ENCODE measurements around the gene MAST3. TPM values are rescaled to one million over a fixed set of nuclear protein-coding genes. Genes with fewer than 3 reads are reported as not detected.

The MAST3 gene
- total and polyA plus RNA-seq, 4 donors: 4.3 to 10.6 (median 6.7) TPM

GRCh38 chr19:18098891-18099622 is 1.5 kb downstream of the MAST3 start:
- 44% methylated on average over 34 of the region's 34 CpGs for WGBS
- no peak overlapping the region for H3K4me3 ChIP-seq (ENCODE audit: low read depth in 1 of 3, low read length in 3 of 3)
- no peak overlapping the region for H3K27ac ChIP-seq (ENCODE audit: low read depth in 1 of 2, low read length in 2 of 2)
- no peak overlapping the region for H3K9ac ChIP-seq (ENCODE audit: low read depth in 1 of 2, low read length in 2 of 2)
- no peaks in the 10 kb centered on the region for H3K27me3 ChIP-seq (ENCODE audit: control insufficient read depth in 4 of 4, insufficient read depth in 4 of 4, low read length in 3 of 4)
- no peaks in the 10 kb centered on the region for H3K9me3 ChIP-seq (ENCODE audit: control insufficient read depth in 4 of 4, low read length in 3 of 4)
- H3K4me1 ChIP-seq (ENCODE audit: control insufficient read depth in 4 of 4, insufficient read depth in 4 of 4, low read length in 3 of 4): peaks cover 5 to 30% (median 19%) of the 10 kb centered on the region in 4 donors
- peak; percentile 57 for DNase-seq (ENCODE audit: low spot score)
- TF ChIP-seq NR2F2 (IDR thresholded peaks at IDR 0.05): no peak
- TF ChIP-seq YY1 (IDR thresholded peaks at IDR 0.05): no peak
- TF ChIP-seq, protein P1, sequence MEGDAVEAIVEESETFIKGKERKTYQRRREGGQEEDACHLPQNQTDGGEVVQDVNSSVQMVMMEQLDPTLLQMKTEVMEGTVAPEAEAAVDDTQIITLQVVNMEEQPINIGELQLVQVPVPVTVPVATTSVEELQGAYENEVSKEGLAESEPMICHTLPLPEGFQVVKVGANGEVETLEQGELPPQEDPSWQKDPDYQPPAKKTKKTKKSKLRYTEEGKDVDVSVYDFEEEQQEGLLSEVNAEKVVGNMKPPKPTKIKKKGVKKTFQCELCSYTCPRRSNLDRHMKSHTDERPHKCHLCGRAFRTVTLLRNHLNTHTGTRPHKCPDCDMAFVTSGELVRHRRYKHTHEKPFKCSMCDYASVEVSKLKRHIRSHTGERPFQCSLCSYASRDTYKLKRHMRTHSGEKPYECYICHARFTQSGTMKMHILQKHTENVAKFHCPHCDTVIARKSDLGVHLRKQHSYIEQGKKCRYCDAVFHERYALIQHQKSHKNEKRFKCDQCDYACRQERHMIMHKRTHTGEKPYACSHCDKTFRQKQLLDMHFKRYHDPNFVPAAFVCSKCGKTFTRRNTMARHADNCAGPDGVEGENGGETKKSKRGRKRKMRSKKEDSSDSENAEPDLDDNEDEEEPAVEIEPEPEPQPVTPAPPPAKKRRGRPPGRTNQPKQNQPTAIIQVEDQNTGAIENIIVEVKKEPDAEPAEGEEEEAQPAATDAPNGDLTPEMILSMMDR (IDR thresholded peaks at IDR 0.05; ENCODE audit: low read depth, low read length, missing input control): no peak
- no peak for TF ChIP-seq REST (IDR thresholded peaks at IDR 0.05)
- no peak for TF ChIP-seq RAD21 (IDR thresholded peaks at IDR 0.05)
- no peak for TF ChIP-seq TAF1 (conservative IDR thresholded peaks at IDR 0.05)
- no peak for TF ChIP-seq SP1 (IDR thresholded peaks at IDR 0.05)
- TF ChIP-seq HNF4A (conservative IDR thresholded peaks at IDR 0.05): no peak
- TF ChIP-seq, protein P2, sequence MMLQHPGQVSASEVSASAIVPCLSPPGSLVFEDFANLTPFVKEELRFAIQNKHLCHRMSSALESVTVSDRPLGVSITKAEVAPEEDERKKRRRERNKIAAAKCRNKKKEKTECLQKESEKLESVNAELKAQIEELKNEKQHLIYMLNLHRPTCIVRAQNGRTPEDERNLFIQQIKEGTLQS (IDR thresholded peaks at IDR 0.05): no peak
- no peak for TF ChIP-seq JUND (IDR thresholded peaks at IDR 0.05)
- no peak for TF ChIP-seq GABPA (IDR thresholded peaks at IDR 0.05 in 1 of 2, conservative IDR thresholded peaks at IDR 0.05 in 1 of 2)
- TF ChIP-seq EGR1 (IDR thresholded peaks at IDR 0.05; ENCODE audit: low read depth in 2 of 2): no peak
- no peaks in the 10 kb centered on the region for H3K36me3 ChIP-seq (ENCODE audit: control insufficient read depth in 4 of 4, insufficient read depth in 3 of 4, low read depth in 1 of 4, low read length in 3 of 4)

DNA sequence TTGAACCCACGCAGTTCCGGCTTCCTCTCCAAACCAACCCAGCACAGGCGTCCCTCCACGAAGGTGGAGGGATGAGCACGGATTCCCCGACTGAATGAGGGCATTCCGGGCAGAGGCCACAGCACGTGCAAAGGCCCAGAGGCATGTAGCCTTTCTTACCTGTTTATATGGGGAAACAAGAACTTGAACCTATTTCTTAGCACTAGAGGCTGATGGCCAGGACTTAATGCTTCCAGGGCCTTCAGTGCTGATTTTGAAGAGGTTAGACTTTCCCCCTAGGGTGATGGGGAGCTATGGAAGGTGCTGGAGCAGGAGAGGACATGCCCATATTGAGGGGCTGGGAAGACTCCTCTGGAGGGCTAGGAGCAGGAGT is 2.0 kb downstream of the MAST3 start:
- Histone ChIP-seq H3K36me3 (ENCODE audit: control insufficient read depth in 4 of 4, insufficient read depth in 3 of 4, low read depth in 1 of 4, low read length in 3 of 4) (no peaks in the 10 kb centered on the region), H3K27me3 (ENCODE audit: control insufficient read depth in 4 of 4, insufficient read depth in 4 of 4, low read length in 3 of 4) (no peaks in the 10 kb centered on the region), H3K9me3 (ENCODE audit: control insufficient read depth in 4 of 4, low read length in 3 of 4) (no peaks in the 10 kb centered on the region), H3K4me1 (ENCODE audit: control insufficient read depth in 4 of 4, insufficient read depth in 4 of 4, low read length in 3 of 4) (peaks cover 4 to 31% (median 21%) of the 10 kb centered on the region in 4 donors), H3K27ac (ENCODE audit: low read depth in 1 of 2, low read length in 2 of 2) (no peak overlapping the region), H3K9ac (ENCODE audit: low read depth in 1 of 2, low read length in 2 of 2) (no peak overlapping the region), H3K4me3 (ENCODE audit: low read depth in 1 of 3, low read length in 3 of 3) (no peak overlapping the region)
- 88% methylated on average over 8 of the region's 8 CpGs for WGBS
- no peak for DNase-seq (ENCODE audit: low spot score)
- TF ChIP-seq NR2F2 (IDR thresholded peaks at IDR 0.05): no peak
- no peak for TF ChIP-seq RAD21 (IDR thresholded peaks at IDR 0.05)
- no peak for TF ChIP-seq EGR1 (IDR thresholded peaks at IDR 0.05; ENCODE audit: low read depth in 2 of 2)
- no peak for TF ChIP-seq JUND (IDR thresholded peaks at IDR 0.05)
- no peak for TF ChIP-seq YY1 (IDR thresholded peaks at IDR 0.05)
- no peak for TF ChIP-seq HNF4G (IDR thresholded peaks at IDR 0.05)
- TF ChIP-seq FOXA2 (IDR thresholded peaks at IDR 0.05): no peak
- no peak for TF ChIP-seq HNF4A (conservative IDR thresholded peaks at IDR 0.05)
- TF ChIP-seq, protein P2 (IDR thresholded peaks at IDR 0.05): no peak
- TF ChIP-seq TAF1 (conservative IDR thresholded peaks at IDR 0.05): no peak
- TF ChIP-seq RXRA (IDR thresholded peaks at IDR 0.05): no peak
- TF ChIP-seq, protein P3, sequence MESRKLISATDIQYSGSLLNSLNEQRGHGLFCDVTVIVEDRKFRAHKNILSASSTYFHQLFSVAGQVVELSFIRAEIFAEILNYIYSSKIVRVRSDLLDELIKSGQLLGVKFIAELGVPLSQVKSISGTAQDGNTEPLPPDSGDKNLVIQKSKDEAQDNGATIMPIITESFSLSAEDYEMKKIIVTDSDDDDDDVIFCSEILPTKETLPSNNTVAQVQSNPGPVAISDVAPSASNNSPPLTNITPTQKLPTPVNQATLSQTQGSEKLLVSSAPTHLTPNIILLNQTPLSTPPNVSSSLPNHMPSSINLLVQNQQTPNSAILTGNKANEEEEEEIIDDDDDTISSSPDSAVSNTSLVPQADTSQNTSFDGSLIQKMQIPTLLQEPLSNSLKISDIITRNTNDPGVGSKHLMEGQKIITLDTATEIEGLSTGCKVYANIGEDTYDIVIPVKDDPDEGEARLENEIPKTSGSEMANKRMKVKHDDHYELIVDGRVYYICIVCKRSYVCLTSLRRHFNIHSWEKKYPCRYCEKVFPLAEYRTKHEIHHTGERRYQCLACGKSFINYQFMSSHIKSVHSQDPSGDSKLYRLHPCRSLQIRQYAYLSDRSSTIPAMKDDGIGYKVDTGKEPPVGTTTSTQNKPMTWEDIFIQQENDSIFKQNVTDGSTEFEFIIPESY (IDR thresholded peaks at IDR 0.05): no peak
- TF ChIP-seq, protein P1 (IDR thresholded peaks at IDR 0.05; ENCODE audit: low read depth, low read length, missing input control): no peak
- TF ChIP-seq, protein P4, sequence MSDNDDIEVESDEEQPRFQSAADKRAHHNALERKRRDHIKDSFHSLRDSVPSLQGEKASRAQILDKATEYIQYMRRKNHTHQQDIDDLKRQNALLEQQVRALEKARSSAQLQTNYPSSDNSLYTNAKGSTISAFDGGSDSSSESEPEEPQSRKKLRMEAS (IDR thresholded peaks at IDR 0.05): no peak

Data from liver (tissue), 9 donors.